Fibroblast of mammary gland (primary cell): ENCODE data around the gene PPP1R7.

Experiments used
- DNase-seq: peaks from one replicate; pipeline ENCODE4 v3.0.0-alpha.2; 2010; ENCODE audit warnings: low read depth
- H3K4me3 ChIP-seq: 2 replicates; pipeline ENCODE4 v1.5.1; 2011; ENCODE audit warnings: low read depth, mild to moderate bottlenecking, low read length, moderate library complexity; ENCODE audit not compliant: control insufficient read depth
- CTCF ChIP-seq: conservative IDR thresholded peaks from 2 replicates; pipeline ENCODE4 v1.5.1; 2011; ENCODE audit warnings: low read depth, low read length, inconsistent platforms; ENCODE audit not compliant: control insufficient read depth, insufficient read depth

Gene PPP1R7

GRCh38 chr2:241224018-241224850 is 74.0 kb downstream of the PPP1R7 start:
- TF ChIP-seq CTCF: no peak
- peak; percentile 74 for DNase-seq
- no peak overlapping the region for H3K4me3 ChIP-seq

DNA sequence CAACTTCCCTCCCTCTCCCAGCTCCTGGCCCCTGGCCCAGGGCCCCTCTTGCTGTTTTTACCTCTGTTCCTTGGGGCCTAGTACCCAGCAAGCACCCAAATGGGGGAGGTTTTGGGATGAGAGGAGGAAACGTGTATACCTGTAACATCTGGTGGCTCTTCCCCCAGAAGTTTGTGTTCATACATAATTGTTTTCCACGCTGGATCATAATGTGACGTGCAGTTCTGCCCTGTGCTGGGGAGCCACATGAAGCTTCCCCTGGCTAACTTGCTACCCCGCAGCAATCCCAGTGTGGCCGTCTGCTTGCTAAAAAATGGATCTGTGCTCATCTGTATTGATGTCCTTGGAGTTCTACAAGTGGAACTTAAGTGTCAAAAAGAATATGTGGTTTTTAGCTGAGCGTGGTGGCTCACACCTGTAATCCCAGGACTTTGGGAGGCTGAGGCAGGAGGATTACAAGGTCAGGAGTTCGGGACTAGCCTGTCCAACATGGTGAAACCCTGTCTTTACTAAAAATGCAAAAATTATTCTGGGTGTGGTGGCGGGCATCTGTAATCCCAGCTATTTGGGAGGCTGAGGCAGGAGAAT is 74.7 kb downstream of the PPP1R7 start:
- no peak overlapping the region for H3K4me3 ChIP-seq
- DNase-seq: no peak

GRCh38 chr2:241225545-241225944 is 75.3 kb downstream of the PPP1R7 start:
- no peak overlapping the region for H3K4me3 ChIP-seq
- no peak for TF ChIP-seq CTCF

More for the DNA sequence above, 74.7 kb downstream of the PPP1R7 start:
- TF ChIP-seq CTCF: no peak

GRCh38 chr2:241225983-241226382 is 75.7 kb downstream of the PPP1R7 start:
- no peak for TF ChIP-seq CTCF
- H3K4me3 ChIP-seq: no peak overlapping the region
- no peak for DNase-seq

More at GRCh38 chr2:241225545-241225944, 75.3 kb downstream of the PPP1R7 start:
- DNase-seq: no peak

DNA sequence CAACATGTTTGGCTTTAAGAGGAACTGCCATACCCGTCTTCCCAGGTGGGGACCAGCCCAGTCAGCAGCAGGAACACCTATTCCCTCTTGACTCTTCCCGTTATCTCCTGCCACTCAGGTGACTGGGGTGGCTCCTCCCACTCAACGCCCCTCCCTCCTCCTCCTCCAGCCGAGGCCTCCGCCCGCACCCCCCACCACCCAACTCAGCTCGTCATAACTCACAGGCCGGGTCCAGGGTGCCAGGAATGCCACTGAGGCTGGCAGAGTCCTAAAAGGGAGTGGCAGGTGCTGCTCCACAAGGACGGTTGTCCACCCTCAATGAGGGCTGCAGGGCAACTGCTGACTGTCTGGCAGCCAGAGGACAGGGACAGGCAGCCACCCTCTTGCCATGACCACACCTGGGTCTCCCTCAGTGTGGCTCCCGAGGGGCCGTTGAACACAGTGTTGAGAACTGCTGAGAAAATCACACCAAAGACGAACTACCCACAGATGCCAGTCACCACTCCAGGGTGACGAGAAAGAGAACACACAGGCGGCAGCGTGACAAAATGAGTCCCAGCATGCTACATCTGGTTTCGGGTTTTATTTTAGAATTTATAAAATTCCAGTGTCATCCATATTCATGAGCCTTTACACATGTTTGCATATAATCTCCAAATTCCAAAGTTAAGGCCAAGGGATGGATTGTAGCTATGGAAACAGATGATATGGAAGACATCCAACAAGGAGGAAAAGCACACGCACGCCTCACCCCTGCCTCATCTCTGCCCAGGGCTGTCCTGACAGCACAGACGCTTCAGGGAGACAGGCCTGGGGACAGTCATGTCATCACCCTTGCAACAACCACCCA is 76.7 kb downstream of the PPP1R7 start:
- no peak overlapping the region for H3K4me3 ChIP-seq
- no peak for DNase-seq
- no peak for TF ChIP-seq CTCF

GRCh38 chr2:241227594-241227993 is 77.3 kb downstream of the PPP1R7 start:
- no peak overlapping the region for H3K4me3 ChIP-seq
- no peak for DNase-seq
- no peak for TF ChIP-seq CTCF
